ENCODE data around the gene TERT. TPM values are rescaled to one million over a fixed set of nuclear protein-coding genes. Genes with fewer than 3 reads are reported as not detected.

The TERT gene
- total and polyA plus RNA-seq, 2 experiments from 2014 or later, result 0.08 TPM; not detected in 1

DNA sequence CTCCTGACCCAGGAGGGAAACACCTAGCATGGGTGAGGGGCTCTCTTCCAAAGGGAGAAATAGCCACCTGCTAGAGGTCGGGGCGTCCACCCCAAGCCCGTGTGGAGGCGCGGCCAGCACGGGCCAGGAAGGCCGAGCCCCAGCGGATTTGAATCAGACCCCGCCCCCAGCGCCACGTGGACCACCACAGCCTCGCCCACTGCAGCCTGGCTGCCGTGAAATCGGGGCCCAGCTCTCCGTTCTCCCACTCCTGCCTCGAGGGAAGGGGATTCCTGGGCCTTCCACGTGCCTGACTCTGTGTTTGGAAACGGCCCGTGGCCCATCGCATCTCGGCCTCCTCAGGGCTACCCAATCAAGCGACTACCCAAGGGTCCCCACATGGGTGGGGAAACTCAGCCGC, 38.1 kb downstream of the TERT start:
- H4K20me1 ChIP-seq (ENCODE audit: insufficient read depth, poor library complexity, severe bottlenecking), result no peaks in the 10 kb centered on the region
- DNase-seq (ENCODE audit: low spot score), result no peak
- no peak overlapping the region for H3K4me3 ChIP-seq
- H3K27me3 ChIP-seq, result no peaks in the 10 kb centered on the region
- H3K36me3 ChIP-seq (replicated peaks; ENCODE audit: insufficient read depth, low read depth), result no peaks in the 10 kb centered on the region
- WGBS (ENCODE audit: low lambda C conversion rate, missing lambda C conversion rate), result 91% methylated on average over 23 of the region's 23 CpGs
- H3K4me1 ChIP-seq (ENCODE audit: insufficient read depth), result no peaks in the 10 kb centered on the region
- no peaks in the 10 kb centered on the region for H3K9me3 ChIP-seq (ENCODE audit: low read depth)
- no peak overlapping the region for H3K27ac ChIP-seq
- H3K4me2 ChIP-seq, result no peak overlapping the region
- H3K79me2 ChIP-seq, result no peaks in the 10 kb centered on the region
- H3K9me2 ChIP-seq (replicated peaks; ENCODE audit: insufficient read depth), result no peaks in the 10 kb centered on the region
- H2AFZ ChIP-seq, result no peak overlapping the region
- TF ChIP-seq EZH2 (IDR thresholded peaks at IDR 0.05; ENCODE audit: borderline replicate concordance) (no peak), EZH2phosphoT487 (IDR thresholded peaks at IDR 0.05; ENCODE audit: low read depth, severe bottlenecking, unreplicated experiment) (no peak)
- TF ChIP-seq, protein P1, sequence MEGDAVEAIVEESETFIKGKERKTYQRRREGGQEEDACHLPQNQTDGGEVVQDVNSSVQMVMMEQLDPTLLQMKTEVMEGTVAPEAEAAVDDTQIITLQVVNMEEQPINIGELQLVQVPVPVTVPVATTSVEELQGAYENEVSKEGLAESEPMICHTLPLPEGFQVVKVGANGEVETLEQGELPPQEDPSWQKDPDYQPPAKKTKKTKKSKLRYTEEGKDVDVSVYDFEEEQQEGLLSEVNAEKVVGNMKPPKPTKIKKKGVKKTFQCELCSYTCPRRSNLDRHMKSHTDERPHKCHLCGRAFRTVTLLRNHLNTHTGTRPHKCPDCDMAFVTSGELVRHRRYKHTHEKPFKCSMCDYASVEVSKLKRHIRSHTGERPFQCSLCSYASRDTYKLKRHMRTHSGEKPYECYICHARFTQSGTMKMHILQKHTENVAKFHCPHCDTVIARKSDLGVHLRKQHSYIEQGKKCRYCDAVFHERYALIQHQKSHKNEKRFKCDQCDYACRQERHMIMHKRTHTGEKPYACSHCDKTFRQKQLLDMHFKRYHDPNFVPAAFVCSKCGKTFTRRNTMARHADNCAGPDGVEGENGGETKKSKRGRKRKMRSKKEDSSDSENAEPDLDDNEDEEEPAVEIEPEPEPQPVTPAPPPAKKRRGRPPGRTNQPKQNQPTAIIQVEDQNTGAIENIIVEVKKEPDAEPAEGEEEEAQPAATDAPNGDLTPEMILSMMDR (IDR thresholded peaks at IDR 0.05; ENCODE audit: poor library complexity), result no peak

- WGBS (ENCODE audit: low lambda C conversion rate, missing lambda C conversion rate), result 83% methylated on average over 16 of the region's 16 CpGs
- H3K9me2 ChIP-seq (replicated peaks; ENCODE audit: insufficient read depth), result no peaks in the 10 kb centered on the region
- no peak overlapping the region for H3K4me2 ChIP-seq
- no peak overlapping the region for H3K4me3 ChIP-seq
- H2AFZ ChIP-seq, result no peak overlapping the region
- H3K79me2 ChIP-seq, result no peaks in the 10 kb centered on the region
- no peaks in the 10 kb centered on the region for H3K27me3 ChIP-seq
- DNase-seq (ENCODE audit: low spot score), result no peak
- no peak for TF ChIP-seq EZH2phosphoT487 (IDR thresholded peaks at IDR 0.05; ENCODE audit: low read depth, severe bottlenecking, unreplicated experiment)
- TF ChIP-seq, protein P1 (IDR thresholded peaks at IDR 0.05; ENCODE audit: poor library complexity), result no peak
- TF ChIP-seq EZH2 (IDR thresholded peaks at IDR 0.05; ENCODE audit: borderline replicate concordance), result no peak
- no peak overlapping the region for H3K27ac ChIP-seq
- no peaks in the 10 kb centered on the region for H4K20me1 ChIP-seq (ENCODE audit: insufficient read depth, poor library complexity, severe bottlenecking)
- H3K9me3 ChIP-seq (ENCODE audit: low read depth), result no peaks in the 10 kb centered on the region
- peaks cover 4% of the 10 kb centered on the region for H3K4me1 ChIP-seq (ENCODE audit: insufficient read depth)
- H3K36me3 ChIP-seq (replicated peaks; ENCODE audit: insufficient read depth, low read depth), result no peaks in the 10 kb centered on the region
These were observed 39.7 kb downstream of the TERT start for GRCh38 chr5:1255081-1255561.

DNA sequence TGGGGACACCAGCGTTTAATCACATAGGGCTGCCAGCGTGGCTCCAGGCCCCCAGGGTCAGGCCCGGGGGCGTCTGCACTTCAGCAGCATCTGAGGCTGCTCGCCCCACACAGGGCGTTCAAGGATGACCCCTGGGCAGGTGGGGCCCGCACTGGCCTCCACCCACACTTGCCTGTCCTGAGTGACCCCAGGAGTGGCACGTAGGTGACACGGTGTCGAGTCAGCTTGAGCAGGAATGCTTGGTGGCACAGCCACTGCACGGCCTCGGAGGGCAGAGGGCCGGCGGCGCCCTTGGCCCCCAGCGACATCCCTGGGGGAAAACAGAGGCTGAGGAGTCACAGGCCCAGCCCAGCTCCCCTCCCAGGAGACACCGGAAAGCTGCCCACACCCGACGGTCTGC, 40.7 kb downstream of the TERT start:
- Histone ChIP-seq H3K9me3 (ENCODE audit: low read depth) (no peaks in the 10 kb centered on the region), H2AFZ (no peak overlapping the region), H3K79me2 (no peaks in the 10 kb centered on the region), H3K9me2 (replicated peaks; ENCODE audit: insufficient read depth) (no peaks in the 10 kb centered on the region), H3K27ac (no peak overlapping the region), H3K4me2 (no peak overlapping the region), H3K36me3 (replicated peaks; ENCODE audit: insufficient read depth, low read depth) (no peaks in the 10 kb centered on the region), H3K27me3 (no peaks in the 10 kb centered on the region), H4K20me1 (ENCODE audit: insufficient read depth, poor library complexity, severe bottlenecking) (no peaks in the 10 kb centered on the region), H3K4me1 (ENCODE audit: insufficient read depth) (peaks cover 4% of the 10 kb centered on the region), H3K4me3 (no peak overlapping the region)
- 93% methylated on average over 18 of the region's 19 CpGs for WGBS (ENCODE audit: low lambda C conversion rate, missing lambda C conversion rate)
- no peak for TF ChIP-seq EZH2 (IDR thresholded peaks at IDR 0.05; ENCODE audit: borderline replicate concordance)
- TF ChIP-seq, protein P1 (IDR thresholded peaks at IDR 0.05; ENCODE audit: poor library complexity), result no peak
- TF ChIP-seq EZH2phosphoT487 (IDR thresholded peaks at IDR 0.05; ENCODE audit: low read depth, severe bottlenecking, unreplicated experiment), result no peak
- DNase-seq (ENCODE audit: low spot score), result no peak

Measured in hepatocyte (in vitro differentiated cells).